GM18868 (cell line): ENCODE data around the gene TTLL11.

Experiments
- ATAC-seq: cut with Tn5 transposase; IDR thresholded peaks from one replicate; pipeline ENCODE4 v1.9.1; 2021; ENCODE audit warnings: mild to moderate bottlenecking, moderate library complexity; ENCODE audit not compliant: unreplicated experiment

Gene TTLL11

GRCh38 chr9:121780177-121781040 lies 312.7 kb downstream of the TTLL11 start:
- no peak for ATAC-seq

DNA sequence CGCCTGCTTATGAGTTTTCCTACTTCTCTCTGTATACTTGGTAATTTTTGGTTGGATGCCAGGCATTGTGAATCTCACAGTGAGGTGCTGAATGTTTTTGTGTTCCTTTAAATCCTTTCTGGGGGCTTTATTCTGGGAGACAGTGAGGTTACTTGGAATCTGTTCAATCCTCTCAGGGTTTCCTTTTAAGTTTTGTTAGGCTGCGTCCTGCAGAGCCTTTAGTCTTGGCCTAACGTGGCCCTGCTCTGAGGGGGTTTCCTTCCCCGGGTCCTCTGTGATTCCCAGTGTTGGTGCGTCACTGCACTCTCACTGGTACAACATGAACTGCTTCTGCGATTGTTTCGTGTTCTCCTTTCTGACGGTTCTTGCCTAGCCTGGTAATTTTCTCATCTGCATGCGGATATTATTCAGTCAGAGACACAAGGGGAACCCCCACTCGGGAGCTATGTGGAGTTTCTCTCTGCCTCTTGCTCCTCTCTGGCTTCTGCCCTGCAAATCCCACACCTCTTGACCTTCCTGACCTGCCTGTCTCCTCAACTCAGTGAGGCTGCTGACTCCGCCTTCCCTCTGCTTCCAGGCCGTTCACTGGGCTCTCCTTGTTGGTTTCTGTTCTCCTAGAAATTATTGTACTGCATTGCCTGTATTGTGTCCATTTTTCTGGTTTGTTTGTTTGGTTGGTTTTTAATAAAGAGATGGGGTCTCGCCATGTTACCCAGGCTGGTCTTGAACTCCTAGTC lies 313.6 kb downstream of the TTLL11 start:
- ATAC-seq: no peak

GRCh38 chr9:121778252-121779225 lies 314.6 kb downstream of the TTLL11 start:
- no peak for ATAC-seq

- no peak for ATAC-seq
Measured at GRCh38 chr9:121776739-121777637, 316.1 kb downstream of the TTLL11 start.

- ATAC-seq: no peak
Measured at GRCh38 chr9:121776001-121776738, 316.9 kb downstream of the TTLL11 start.

GRCh38 chr9:121774715-121775613 lies 318.1 kb downstream of the TTLL11 start:
- no peak for ATAC-seq

- no peak for ATAC-seq
Measured at GRCh38 chr9:121773954-121774714, 319.0 kb downstream of the TTLL11 start.

- no peak for ATAC-seq
Measured at GRCh38 chr9:121773286-121773953, 319.7 kb downstream of the TTLL11 start.

DNA sequence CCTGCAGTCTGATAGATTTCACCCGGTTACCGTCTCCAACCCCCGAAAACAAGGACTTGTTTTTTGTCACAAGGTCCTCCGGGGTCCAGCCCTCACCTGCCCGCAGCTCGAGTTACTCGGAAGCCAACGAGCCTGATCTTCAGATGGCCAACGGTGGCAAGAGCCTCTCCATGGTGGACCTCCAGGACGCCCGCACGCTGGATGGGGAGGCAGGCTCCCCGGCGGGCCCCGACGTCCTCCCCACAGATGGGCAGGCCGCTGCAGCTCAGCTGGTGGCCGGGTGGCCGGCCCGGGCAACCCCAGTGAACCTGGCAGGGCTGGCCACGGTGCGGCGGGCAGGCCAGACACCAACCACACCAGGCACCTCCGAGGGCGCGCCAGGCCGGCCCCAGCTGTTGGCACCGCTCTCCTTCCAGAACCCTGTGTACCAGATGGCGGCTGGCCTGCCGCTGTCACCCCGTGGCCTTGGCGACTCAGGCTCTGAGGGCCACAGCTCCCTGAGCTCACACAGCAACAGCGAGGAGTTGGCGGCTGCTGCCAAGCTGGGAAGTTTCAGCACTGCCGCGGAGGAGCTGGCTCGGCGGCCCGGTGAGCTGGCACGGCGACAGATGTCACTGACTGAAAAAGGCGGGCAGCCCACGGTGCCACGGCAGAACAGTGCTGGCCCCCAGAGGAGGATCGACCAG lies 320.4 kb downstream of the TTLL11 start:
- ATAC-seq: no peak
